ENCODE results near the gene BCL11A. TPM values are rescaled to one million over a fixed set of nuclear protein-coding genes. Genes with fewer than 3 reads are reported as not detected.

BCL11A gene
- total and polyA plus RNA-seq, 2 of the 13 experiments (the other 11 are each of a cell fraction or from before 2014, with no cell fraction given) = not detected

DNA sequence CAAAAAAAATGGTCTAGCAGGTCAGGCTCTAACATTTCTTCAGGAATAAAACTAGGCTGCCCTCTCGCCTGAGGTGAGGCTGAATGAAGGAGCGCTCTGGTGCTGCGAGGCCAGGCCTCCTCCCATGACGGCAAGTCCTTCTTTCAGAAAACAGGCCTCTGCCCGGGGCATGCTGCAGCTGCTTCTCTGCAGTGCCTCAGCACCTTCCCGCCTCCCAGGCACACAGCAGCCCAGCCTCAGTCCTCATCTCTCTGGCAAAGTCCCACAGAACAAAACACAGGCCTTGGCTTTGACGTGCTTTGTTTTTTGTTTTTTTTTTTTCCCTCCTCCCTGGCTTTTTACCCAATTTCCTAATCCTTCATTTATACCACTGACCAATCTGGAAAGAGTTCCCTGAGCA, 74.8 kb downstream of the BCL11A start:
- no peak for DNase-seq (ENCODE audit: low spot score)
- Histone ChIP-seq H2AFZ (ENCODE audit: low read length) (no peak overlapping the region), H4K20me1 (ENCODE audit: insufficient read depth, low read length) (no peaks in the 10 kb centered on the region), H3K9ac (ENCODE audit: insufficient read depth, low read depth, low read length) (no peak overlapping the region), H3K36me3 (replicated peaks in 1 of 2; ENCODE audit: control insufficient read depth in 1 of 2, insufficient read depth in 2 of 2, low read length in 2 of 2) (no peaks in the 10 kb centered on the region), H3K9me3 (ENCODE audit: low read length) (no peaks in the 10 kb centered on the region), H3K79me2 (ENCODE audit: insufficient read depth, low read length) (no peaks in the 10 kb centered on the region), H3K4me1 (ENCODE audit: insufficient read depth, low read length) (peaks cover 50% of the 10 kb centered on the region), H3K27me3 (ENCODE audit: control insufficient read depth in 1 of 2, insufficient read depth in 2 of 2, low read length in 2 of 2) (peaks cover 0 to 10% of the 10 kb centered on the region in 2 experiments; a peak in 1 of 5 replicates), H3K27ac (ENCODE audit: extremely low read length, insufficient read depth, low read length) (no peak overlapping the region), H3K4me3 (replicated peaks in 1 of 3; ENCODE audit: insufficient read depth in 1 of 3, low read depth in 2 of 3, low read length in 3 of 3) (no peak overlapping the region), H3K4me2 (ENCODE audit: low read depth, low read length) (no peak overlapping the region)
- ATAC-seq = no peak
- ChIA-PET POLR2A (no interaction called here), CTCF (ENCODE audit: low intra/inter-chr PET ratio, low total read pairs) (no interaction called here)
- no peak for FAIRE-seq
- no TSS peak for BruUV-seq (replicated peaks)
- 70% methylated on average over 7 of the region's 7 CpGs for WGBS (ENCODE audit: low lambda C conversion rate)
- intact Hi-C loops (cut with micrococcal nuclease; ENCODE audit: unreplicated experiment) (no loop called here), in situ Hi-C loops (cut with HindIII; ENCODE audit: extremely low pct_ligation_motif_present, low pct_unique_long_range_greater_than_20kb) (no loop called here)
- TF ChIP-seq HMG20A (CRISPR knock-in tag; IDR thresholded peaks at IDR 0.05; ENCODE audit: borderline replicate concordance) = no peak
- TF ChIP-seq ATM (IDR thresholded peaks at IDR 0.05; ENCODE audit: borderline replicate concordance) = no peak
- no peak for TF ChIP-seq ARID2 (CRISPR knock-in tag; IDR thresholded peaks at IDR 0.05; ENCODE audit: borderline replicate concordance)
- TF ChIP-seq SYNCRIP (IDR thresholded peaks at IDR 0.05; ENCODE audit: insufficient read depth, low read depth, low read length) = no peak
- TF ChIP-seq DNMT3B (CRISPR knock-in tag; conservative IDR thresholded peaks at IDR 0.05) = no peak
- no peak for TF ChIP-seq TFAP4 (IDR thresholded peaks at IDR 0.05; ENCODE audit: borderline replicate concordance, low read depth)
- no peak for TF ChIP-seq GABPA (IDR thresholded peaks at IDR 0.05; ENCODE audit: low read depth, low read length)
- no peak for TF ChIP-seq GABPA (CRISPR knock-in tag; IDR thresholded peaks at IDR 0.05; ENCODE audit: low read depth)
- TF ChIP-seq MYPOP (CRISPR knock-in tag; IDR thresholded peaks at IDR 0.05) = no peak
- TF ChIP-seq NR2C2 (CRISPR knock-in tag; IDR thresholded peaks at IDR 0.05; ENCODE audit: borderline replicate concordance) = no peak

Measured in HepG2 (cell line).